Stimulated activated CD8-positive, alpha-beta memory T cell treated with anti-CD3 and anti-CD28 coated beads, Interleukin-4, amount 100 ng/mL, for 48 hours (primary cell): ENCODE results near the gene KDM5B.
"Not testable (repeated sequence)": the region's sequence is repeated elsewhere in the genome, so short reads cannot be mapped to it uniquely, and the experiment has no call there.

ENCODE experiments used
- DNase-seq: peaks from one replicate; pipeline ENCODE4 v3.0.0-alpha.2; 2020

KDM5B gene

DNA sequence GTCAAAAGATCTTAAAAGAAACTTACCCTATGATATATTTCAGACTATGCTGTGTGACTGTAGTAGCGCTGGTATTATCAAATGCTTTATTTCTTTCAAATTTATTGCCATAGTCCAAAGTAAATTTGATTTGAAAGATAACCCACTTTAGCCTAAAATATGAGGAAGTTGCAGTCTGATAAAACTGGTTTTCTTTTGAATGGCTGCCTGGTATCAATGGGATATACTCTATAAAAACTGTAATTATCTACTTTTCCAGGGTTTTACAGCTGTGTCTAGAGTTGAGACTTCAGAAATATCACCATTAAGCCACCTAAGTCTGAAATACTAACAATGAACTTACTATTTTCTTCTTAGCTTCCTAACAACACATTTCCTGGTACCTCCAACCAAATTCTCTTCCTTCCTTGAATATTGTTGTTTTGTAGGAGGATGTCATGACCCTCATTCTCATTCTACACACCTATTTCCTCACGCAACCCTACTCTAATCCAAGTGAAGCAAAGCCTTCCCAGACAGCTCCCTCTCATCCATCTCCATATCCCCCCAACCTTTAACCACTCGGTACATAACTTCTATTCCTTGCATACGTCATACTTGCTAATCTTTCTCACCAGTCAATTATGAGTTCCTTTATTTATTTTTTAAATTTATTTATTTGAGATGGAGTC lies 17.0 kb downstream of the KDM5B start:
- no peak for DNase-seq

- DNase-seq, result no peak
Observed at GRCh38 chr1:202788800-202789199, 19.4 kb downstream of the KDM5B start.

GRCh38 chr1:202786804-202787203 lies 21.4 kb downstream of the KDM5B start:
- no peak for DNase-seq

DNA sequence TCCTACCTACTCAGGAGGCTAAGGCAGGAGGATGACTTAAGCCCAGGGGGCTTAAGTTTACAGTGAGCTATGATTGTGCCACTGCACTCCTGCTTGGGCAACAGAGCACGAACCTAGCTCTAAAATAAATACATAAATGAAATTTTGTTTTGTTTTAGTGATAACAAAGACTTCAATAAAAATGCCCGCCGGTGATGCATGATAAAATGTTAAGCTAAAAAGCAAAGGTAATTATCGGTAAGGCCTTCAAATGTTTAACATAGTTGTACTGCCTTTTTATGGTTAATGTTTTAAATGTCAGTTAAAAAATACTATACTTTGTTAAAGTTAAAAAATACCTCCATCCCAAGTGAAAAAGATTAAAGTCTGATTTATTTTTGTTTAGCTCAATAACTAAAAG lies 27.0 kb downstream of the KDM5B start:
- no peak for DNase-seq

GRCh38 chr1:202770135-202770534 lies 38.1 kb downstream of the KDM5B start:
- no peak for DNase-seq

- no peak for DNase-seq
Observed at GRCh38 chr1:202765721-202766120, 42.5 kb downstream of the KDM5B start.

DNA sequence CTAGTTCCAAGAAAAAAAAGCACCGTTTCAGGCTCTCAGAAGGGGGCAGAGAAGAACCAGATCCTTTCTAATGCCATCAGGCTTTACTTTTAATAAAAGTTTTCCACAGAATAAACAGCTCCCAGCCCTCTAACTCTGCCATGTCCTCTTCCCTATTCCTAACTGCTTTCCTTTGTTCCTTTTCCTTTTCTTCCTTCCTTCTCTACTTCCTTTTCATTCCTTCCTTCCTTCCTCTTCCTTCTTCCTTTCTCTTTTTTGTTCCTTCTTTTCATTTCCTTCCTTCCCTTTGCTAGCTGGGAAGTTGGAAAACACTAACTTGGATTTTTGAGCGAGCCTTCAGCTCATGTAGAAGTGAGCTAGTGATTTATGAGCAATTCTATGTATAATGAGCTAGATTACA lies 46.2 kb downstream of the KDM5B start:
- DNase-seq, result no peak

GRCh38 chr1:202760589-202760988 lies 47.6 kb downstream of the KDM5B start:
- no peak for DNase-seq

DNA sequence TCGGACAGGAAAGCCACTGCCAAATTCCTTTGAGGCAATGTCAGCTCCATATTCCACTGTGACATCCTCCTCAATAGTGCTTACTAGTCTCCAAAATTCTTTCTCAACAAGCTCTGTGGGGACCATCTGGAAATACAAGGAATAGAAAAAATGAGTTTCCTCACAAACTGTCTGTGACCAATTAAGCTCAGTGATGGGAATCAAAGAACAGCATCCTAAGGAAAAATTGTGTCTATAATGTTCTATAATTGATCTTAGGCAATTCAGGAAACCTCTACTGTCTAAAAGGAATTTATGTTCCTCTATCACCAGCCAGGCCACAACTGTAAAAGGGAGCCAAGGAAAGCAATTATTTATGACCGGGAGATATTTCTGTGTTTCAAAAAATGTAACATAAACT lies 51.8 kb downstream of the KDM5B start:
- no peak for DNase-seq

- no peak for DNase-seq
Observed at GRCh38 chr1:202754293-202754692, 53.9 kb downstream of the KDM5B start.

GRCh38 chr1:202752774-202753173 lies 55.4 kb downstream of the KDM5B start:
- DNase-seq, result no peak

GRCh38 chr1:202750761-202751160 lies 57.5 kb downstream of the KDM5B start:
- no peak for DNase-seq

- DNase-seq, result no peak
Observed at GRCh38 chr1:202750024-202750423, 58.2 kb downstream of the KDM5B start.

- DNase-seq, result no peak
Observed at GRCh38 chr1:202745323-202745888, 62.8 kb downstream of the KDM5B start.

DNA sequence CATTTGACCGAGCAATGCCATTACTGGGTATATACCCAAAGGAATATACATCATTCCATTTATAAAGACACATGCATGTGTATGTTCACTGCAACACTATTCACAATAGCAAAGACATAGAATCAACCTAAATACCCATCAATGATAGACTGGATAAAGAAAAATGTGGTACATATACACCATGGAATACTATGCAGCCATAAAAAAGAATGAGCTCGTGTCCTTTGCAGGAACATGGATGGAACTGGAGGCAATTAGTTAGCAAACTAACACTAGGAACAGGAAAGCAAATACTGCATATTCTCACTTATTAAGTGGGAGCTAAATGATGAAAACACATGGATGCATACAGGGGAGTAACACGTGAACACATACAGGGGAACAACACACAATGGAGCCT lies 63.5 kb downstream of the KDM5B start:
- not testable (repeated sequence) for DNase-seq

DNA sequence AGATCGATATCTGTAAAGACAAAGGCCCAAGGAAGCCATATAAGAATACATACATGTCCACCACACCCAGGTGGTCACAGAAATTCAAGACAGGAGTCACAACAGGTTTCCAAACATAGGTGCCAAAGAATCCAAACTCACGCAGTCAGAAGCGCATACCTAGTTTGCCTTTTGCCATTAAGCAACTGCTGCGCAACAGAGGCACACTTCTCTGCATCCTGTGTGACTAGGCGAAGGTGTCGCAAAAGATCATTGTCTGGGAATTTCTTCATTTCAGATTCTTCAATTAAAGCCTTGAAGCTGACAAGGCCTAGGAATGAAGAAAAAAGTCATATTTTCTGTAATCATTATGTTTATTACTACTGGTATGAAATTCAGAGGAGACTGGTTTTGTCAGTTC lies 65.7 kb downstream of the KDM5B start:
- DNase-seq, result no peak

DNA sequence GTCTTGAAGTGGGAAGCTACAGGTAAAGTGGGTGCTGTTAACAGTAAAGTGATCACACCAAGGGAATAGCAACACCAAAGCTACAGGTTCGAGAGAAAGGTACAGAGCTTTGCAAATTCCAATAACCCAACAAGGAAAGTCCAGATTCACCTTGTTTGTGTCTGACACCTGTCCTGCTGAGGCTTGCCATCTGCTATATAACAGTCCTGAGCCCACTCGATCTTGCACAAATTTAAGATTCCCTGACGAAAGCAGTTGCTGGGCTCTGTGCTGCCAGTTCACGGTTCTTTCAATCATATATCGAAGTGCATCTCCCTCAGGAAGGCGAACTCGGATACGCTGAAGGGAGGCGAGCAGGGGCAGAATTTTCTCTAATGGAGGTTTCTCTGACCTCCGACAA lies 75.0 kb downstream of the KDM5B start:
- DNase-seq, result no peak

GRCh38 chr1:202728951-202729350 lies 79.3 kb downstream of the KDM5B start:
- no peak for DNase-seq

DNA sequence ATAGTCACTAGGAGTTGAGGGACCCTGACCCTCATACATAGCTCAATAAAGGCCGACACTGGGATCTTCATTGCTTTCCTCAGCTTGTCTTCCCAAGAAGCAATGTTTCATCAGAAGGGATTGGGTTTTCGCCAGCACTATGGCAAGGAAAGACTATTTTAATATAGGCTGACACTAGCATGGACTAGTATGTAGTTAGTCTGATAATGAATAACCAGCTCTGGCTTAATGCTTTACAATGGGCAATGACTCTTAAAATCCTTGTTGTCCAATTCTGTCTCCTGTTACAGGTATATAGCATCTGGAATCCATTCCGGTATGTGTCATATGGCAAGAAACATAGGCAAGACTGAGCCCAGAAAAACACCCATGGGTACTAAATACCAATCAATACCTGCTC lies 82.7 kb downstream of the KDM5B start:
- no peak for DNase-seq

DNA sequence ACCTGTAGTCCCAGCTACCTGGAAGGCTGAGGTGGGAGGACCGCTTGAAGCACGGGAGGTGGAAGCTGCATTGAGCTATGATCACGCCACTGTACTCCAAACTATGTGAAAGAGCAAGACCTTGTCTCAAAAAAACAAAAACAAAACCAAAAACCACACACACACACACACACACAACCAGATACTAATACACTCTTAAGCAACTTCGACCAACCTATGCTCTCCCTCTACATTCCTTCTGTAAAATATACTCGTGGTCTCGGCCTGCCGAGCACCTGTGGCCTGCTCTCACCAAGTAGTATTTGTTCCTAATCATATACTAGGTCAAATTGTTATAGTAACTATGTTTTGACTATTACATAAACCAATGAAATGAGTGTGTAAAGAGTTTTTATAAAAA lies 84.5 kb downstream of the KDM5B start:
- DNase-seq, result no peak

GRCh38 chr1:202723046-202723445 lies 85.2 kb downstream of the KDM5B start:
- not testable (repeated sequence) for DNase-seq

DNA sequence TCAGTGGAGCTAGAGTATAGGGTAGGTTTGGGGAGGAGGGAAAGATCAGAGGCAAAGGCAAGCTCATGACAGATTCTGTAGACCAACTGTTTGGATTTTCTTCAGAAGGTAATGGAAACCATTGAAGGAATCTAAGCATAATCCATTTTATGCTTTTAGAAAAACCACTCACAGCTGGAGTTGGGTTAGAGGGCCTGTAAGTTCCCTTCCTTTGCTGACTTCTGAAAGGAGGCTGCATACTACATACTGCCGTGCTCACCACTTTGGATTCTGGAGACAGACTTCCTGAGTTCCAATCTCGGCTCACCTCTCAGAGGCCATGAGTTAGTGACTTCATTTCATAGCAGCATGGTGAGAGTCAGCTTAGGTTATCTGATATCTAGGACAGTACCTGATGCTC lies 91.6 kb downstream of the KDM5B start:
- DNase-seq, result no peak

GRCh38 chr1:202714202-202714601 lies 94.0 kb downstream of the KDM5B start:
- not testable (repeated sequence) for DNase-seq

DNA sequence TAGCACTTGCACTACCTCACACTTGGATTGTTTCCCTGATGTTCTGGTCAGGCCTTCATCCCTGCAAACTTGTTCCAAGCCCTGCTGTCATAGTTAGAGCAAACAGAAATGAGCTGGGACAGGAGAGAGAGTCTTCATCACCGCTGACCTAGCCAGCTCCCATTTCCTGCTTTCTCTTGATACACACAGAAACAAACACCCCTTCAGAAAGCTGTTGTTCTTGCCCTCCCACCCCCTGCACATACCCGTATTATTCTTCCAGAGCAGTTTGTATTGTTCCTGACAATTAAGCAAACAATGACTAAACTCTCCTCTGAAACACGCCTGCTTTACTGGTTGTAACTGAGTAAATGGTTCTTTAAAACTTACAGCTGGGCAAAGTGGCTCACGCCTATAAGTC lies 95.1 kb downstream of the KDM5B start:
- DNase-seq, result no peak

GRCh38 chr1:202711949-202712635 lies 96.1 kb downstream of the KDM5B start:
- DNase-seq, result no peak
